ENCODE data around the gene FAM161B.
"Not testable (repeated sequence)": the region's sequence is repeated elsewhere in the genome, so short reads cannot be mapped to it uniquely, and the experiment has no call there.

The FAM161B gene

DNA sequence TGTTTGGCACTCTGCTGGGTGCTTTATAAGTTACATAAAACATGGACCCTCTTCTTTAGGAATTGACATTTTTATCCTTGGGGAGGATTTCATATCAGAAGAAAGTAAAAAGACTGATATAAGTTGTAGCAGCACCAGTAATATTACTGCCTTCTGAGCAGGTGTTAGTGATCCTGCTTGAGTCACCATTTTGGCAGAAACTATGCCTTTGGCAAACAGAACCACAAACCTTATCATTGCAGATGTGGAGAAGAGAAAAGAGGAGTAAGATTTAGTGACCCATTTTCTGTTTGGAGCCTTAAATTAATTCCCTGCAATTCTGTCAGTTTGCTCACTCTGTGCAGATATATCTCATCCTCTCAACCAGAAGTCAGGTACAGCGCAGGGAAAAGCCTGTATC is 40.2 kb downstream of the FAM161B start:
- H3K27ac ChIP-seq: no peak overlapping the region
- TF ChIP-seq, protein P1, sequence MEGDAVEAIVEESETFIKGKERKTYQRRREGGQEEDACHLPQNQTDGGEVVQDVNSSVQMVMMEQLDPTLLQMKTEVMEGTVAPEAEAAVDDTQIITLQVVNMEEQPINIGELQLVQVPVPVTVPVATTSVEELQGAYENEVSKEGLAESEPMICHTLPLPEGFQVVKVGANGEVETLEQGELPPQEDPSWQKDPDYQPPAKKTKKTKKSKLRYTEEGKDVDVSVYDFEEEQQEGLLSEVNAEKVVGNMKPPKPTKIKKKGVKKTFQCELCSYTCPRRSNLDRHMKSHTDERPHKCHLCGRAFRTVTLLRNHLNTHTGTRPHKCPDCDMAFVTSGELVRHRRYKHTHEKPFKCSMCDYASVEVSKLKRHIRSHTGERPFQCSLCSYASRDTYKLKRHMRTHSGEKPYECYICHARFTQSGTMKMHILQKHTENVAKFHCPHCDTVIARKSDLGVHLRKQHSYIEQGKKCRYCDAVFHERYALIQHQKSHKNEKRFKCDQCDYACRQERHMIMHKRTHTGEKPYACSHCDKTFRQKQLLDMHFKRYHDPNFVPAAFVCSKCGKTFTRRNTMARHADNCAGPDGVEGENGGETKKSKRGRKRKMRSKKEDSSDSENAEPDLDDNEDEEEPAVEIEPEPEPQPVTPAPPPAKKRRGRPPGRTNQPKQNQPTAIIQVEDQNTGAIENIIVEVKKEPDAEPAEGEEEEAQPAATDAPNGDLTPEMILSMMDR (conservative IDR thresholded peaks at IDR 0.05): no peak
- TF ChIP-seq ZFX (IDR thresholded peaks at IDR 0.05): no peak

DNA sequence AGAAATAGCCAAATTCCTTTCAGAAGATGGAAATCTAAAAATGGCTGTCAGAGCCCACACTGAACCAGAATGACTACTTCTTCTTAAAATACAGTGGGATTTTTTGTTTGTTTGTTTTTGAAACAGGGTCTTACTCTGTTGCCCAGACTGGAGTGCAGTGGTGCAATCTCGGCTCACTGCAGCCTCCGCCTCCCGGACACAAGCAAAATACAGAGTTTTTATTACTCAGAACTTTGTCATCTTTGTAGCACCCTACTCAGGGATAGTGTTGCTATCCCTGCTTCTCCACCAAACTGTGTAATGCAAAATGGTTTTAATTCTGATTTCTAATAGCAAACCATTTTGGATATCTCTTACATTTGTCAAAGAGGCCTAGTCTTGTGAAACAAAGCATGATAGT is 46.9 kb downstream of the FAM161B start:
- H3K27ac ChIP-seq: no peak overlapping the region
- no peak for TF ChIP-seq ZFX (IDR thresholded peaks at IDR 0.05)
- TF ChIP-seq, protein P1 (conservative IDR thresholded peaks at IDR 0.05): no peak

DNA sequence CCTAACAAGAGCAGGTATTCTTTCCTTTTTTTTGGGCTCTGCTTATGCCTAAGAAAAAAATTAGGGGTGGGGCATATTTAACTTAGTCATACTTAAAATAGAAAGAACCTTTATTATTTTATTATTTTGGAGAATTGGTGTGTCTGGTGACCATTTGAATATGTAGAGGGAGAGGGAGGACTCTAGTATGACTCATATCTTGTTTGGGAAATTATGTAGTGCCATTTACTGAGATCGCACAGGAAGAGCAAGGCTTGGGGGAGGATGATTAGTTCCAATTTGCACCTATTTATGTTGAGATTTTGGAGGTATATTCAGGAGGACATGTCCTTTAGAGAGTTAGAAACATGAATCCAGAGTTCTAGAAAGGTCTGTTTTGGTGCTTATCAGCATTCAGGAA is 53.4 kb downstream of the FAM161B start:
- TF ChIP-seq ZFX (IDR thresholded peaks at IDR 0.05): no peak
- TF ChIP-seq, protein P1 (conservative IDR thresholded peaks at IDR 0.05): no peak
- no peak overlapping the region for H3K27ac ChIP-seq

DNA sequence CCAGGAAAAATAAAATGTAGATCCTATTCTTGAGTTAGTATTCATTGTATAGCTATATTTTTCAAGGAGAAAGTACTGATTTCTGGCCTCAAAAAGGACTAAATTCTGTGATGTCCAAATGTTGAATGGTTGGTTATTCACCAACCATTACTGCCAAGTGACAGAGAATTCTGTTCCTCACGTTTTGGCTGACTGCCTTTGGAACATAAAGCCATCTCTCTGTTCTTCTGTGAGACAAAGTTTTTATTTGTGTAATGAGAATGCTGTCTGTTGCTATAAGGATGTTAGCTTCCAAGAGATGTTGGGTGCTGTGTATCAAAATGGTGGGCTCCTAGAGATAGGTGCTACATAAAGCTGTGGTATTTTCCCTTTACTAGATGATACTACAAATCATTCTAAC is 54.0 kb downstream of the FAM161B start:
- TF ChIP-seq ZFX (IDR thresholded peaks at IDR 0.05): no peak
- TF ChIP-seq, protein P1 (conservative IDR thresholded peaks at IDR 0.05): no peak
- no peak overlapping the region for H3K27ac ChIP-seq

DNA sequence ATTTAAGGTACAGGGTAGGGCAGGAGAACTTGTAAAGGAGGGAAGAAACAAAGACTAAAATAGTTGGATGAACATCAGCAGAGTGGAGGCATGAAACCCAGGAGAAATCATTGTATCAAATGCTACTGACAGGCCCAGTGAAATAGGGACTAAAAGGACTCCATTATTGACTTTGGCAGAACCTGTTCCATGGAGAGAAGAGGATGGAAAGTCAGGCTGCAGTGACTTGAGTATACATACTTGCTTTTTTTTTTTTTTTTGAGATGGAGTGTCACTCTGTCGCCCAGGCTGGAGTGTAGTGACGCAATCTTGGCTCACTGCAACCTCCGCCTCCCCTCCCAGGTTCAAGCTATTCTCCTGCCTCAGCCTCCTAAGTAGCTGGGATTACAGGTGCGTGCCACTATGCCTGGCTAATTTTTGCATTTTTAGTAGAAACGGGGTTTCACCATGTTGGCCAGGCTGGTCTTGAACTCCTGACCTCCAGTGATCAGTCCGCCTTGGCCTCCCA is 55.7 kb downstream of the FAM161B start:
- not testable (repeated sequence) for H3K27ac ChIP-seq

DNA sequence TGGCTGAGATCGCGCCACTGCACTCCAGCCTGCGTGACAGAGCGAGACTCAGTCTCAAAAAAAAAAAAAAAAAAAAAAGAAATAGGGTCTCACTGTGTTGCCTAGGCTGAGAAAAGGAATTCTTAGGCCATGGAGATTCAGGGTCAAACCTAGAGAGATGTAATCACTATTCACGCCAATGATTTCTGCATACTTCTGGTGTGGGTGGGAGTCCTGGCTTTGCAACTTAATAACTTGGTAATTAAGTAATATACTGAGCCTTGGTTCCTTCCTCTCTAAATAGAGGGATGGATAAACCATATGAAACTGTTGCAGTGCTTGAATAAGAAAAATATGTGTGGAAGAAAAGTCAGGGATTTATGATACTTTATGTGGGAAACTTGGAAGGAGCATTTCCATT is 60.5 kb downstream of the FAM161B start:
- TF ChIP-seq ZFX (IDR thresholded peaks at IDR 0.05): no peak
- TF ChIP-seq, protein P1 (conservative IDR thresholded peaks at IDR 0.05): no peak
- no peak overlapping the region for H3K27ac ChIP-seq

DNA sequence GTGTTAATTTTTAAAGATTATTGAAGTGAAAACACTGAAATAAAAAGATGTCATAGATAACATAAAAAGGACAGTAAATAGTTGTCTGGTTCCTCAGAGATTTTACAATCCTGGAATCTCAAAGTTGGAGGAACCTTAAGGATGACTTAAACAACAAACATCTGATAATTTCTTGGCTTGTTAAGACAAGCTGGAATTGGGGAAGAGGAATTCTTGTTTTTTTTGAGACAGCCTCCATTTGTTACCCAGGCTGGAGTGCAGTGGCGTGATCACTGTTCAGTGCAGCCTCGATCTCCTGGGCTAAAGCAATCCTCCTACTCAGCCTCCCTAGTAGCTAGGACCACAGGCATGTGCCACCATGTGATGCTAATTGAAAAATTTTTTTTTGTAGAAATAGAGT is 60.9 kb downstream of the FAM161B start:
- no peak for TF ChIP-seq ZFX (IDR thresholded peaks at IDR 0.05)
- TF ChIP-seq, protein P1 (conservative IDR thresholded peaks at IDR 0.05): no peak
- H3K27ac ChIP-seq: no peak overlapping the region

DNA sequence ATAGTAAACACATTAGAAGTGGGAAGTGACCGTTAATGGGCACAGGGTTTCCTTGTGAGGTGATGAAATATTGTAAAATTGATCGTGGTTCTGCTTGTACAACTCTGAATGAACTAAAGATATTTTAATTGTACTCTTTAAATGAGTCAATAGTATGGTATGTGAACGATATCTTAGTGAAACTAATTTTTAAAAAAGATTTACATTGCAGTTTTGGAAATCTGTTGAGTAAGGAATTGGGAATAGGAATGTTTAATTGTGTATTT is 61.5 kb downstream of the FAM161B start:
- TF ChIP-seq, protein P1 (conservative IDR thresholded peaks at IDR 0.05): no peak
- TF ChIP-seq ZFX (IDR thresholded peaks at IDR 0.05): no peak
- H3K27ac ChIP-seq: no peak overlapping the region

Measured in C4-2B (cell line).